DMS 273 treated with DMSO at 0.1 percent for 48 hours (cell line): ENCODE results near the gene GAGE2A.
"Not testable (repeated sequence)": the region's sequence is repeated elsewhere in the genome, so short reads cannot be mapped to it uniquely, and the experiment has no call there.

Experiments used
- DNase-seq: peaks from one replicate; lab custom pipeline; 2025; lab: John Stamatoyannopoulos, UW

Gene GAGE2A, protein sequence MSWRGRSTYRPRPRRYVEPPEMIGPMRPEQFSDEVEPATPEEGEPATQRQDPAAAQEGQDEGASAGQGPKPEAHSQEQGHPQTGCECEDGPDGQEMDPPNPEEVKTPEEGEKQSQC

DNA sequence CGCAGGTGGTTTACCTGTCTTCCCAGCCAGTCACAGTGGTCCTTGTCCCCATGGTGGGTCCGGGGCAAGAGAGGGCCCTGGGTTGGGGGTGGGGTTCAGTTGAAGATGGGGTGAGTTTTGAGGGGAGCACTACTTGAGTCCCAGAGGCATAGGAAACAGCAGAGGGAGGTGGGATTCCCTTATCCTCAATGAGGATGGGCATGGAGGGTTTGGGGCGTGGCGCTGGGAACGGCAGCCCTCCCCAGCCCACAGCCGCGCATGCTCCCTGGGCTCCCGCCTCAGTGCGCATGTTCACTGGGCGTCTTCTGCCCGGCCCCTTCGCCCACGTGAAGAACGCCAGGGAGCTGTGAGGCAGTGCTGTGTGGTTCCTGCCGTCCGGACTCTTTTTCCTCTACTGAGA, at the start of gene GAGE2A:
GAGE2A (plus strand) TSS at position 301 of the 400 bp plus-strand sequence. CDS start 1,155 bp downstream, outside the sequence.
- not testable (repeated sequence) for DNase-seq

DNA sequence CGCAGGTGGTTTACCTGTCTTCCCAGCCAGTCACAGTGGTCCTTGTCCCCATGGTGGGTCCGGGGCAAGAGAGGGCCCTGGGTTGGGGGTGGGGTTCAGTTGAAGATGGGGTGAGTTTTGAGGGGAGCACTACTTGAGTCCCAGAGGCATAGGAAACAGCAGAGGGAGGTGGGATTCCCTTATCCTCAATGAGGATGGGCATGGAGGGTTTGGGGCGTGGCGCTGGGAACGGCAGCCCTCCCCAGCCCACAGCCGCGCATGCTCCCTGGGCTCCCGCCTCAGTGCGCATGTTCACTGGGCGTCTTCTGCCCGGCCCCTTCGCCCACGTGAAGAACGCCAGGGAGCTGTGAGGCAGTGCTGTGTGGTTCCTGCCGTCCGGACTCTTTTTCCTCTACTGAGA, 47.9 kb upstream of the GAGE2A start, which contains the start of gene GAGE12D:
GAGE12D (plus strand) TSS at position 301 of the 400 bp plus-strand sequence. CDS start 1,155 bp downstream, outside the sequence.
- DNase-seq = not testable (repeated sequence)

DNA sequence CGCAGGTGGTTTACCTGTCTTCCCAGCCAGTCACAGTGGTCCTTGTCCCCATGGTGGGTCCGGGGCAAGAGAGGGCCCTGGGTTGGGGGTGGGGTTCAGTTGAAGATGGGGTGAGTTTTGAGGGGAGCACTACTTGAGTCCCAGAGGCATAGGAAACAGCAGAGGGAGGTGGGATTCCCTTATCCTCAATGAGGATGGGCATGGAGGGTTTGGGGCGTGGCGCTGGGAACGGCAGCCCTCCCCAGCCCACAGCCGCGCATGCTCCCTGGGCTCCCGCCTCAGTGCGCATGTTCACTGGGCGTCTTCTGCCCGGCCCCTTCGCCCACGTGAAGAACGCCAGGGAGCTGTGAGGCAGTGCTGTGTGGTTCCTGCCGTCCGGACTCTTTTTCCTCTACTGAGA, 38.3 kb upstream of the GAGE2A start, which contains the start of gene GAGE12E:
GAGE12E (plus strand) TSS at position 301 of the 400 bp plus-strand sequence. CDS start 1,155 bp downstream, outside the sequence.
- DNase-seq = not testable (repeated sequence)

DNA sequence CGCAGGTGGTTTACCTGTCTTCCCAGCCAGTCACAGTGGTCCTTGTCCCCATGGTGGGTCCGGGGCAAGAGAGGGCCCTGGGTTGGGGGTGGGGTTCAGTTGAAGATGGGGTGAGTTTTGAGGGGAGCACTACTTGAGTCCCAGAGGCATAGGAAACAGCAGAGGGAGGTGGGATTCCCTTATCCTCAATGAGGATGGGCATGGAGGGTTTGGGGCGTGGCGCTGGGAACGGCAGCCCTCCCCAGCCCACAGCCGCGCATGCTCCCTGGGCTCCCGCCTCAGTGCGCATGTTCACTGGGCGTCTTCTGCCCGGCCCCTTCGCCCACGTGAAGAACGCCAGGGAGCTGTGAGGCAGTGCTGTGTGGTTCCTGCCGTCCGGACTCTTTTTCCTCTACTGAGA, 28.8 kb upstream of the GAGE2A start, which contains the start of gene GAGE12F:
GAGE12F (plus strand) TSS at position 301 of the 400 bp plus-strand sequence. CDS start 1,155 bp downstream, outside the sequence.
- DNase-seq = not testable (repeated sequence)

DNA sequence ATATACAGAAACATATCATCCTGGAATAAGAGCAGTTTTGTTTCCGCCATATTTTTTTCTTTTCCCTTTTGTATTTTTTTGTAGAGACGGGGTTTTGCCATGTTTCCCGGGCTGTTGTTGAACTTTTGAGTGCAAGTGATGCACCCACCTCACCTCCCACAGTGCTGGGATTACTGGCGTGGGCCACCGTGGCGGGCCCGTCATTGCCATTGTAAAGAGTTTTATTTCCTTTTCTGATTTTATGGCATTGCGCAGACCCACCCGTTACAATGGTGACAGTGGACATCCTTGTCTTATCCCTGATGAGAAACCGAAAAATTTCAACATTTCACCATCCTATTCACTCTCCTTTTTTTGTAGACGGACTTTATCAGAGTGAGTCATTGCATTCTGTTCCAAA, 20.6 kb upstream of the GAGE2A start:
- DNase-seq = not testable (repeated sequence)

DNA sequence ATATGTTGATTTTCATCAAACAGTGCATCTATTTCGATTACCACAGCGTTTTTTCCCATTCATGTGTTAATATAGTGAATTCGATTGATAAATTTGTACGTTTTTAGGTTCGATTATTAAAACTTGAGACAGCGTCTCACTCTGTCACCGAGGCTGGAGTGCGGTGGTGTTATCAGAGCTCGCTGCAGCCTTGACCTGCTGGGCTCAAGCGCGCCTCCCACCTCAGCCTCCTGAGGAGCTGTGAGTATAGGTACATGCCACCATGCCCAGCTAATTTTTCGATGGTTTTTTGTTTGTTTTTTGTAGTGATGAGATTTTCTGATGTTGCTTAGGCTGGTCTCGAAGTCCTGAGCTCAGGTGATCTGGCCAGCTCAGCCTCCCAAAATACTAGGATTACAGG, 20.1 kb upstream of the GAGE2A start:
- not testable (repeated sequence) for DNase-seq

DNA sequence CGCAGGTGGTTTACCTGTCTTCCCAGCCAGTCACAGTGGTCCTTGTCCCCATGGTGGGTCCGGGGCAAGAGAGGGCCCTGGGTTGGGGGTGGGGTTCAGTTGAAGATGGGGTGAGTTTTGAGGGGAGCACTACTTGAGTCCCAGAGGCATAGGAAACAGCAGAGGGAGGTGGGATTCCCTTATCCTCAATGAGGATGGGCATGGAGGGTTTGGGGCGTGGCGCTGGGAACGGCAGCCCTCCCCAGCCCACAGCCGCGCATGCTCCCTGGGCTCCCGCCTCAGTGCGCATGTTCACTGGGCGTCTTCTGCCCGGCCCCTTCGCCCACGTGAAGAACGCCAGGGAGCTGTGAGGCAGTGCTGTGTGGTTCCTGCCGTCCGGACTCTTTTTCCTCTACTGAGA, 19.2 kb upstream of the GAGE2A start, which contains the start of gene GAGE12G:
GAGE12G (plus strand) TSS at position 301 of the 400 bp plus-strand sequence. CDS start 1,155 bp downstream, outside the sequence.
- DNase-seq = not testable (repeated sequence)

DNA sequence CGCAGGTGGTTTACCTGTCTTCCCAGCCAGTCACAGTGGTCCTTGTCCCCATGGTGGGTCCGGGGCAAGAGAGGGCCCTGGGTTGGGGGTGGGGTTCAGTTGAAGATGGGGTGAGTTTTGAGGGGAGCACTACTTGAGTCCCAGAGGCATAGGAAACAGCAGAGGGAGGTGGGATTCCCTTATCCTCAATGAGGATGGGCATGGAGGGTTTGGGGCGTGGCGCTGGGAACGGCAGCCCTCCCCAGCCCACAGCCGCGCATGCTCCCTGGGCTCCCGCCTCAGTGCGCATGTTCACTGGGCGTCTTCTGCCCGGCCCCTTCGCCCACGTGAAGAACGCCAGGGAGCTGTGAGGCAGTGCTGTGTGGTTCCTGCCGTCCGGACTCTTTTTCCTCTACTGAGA, 9.6 kb upstream of the GAGE2A start, which contains the start of gene GAGE12H:
GAGE12H (plus strand) TSS at position 301 of the 400 bp plus-strand sequence. CDS start 1,155 bp downstream, outside the sequence.
- DNase-seq = not testable (repeated sequence)

DNA sequence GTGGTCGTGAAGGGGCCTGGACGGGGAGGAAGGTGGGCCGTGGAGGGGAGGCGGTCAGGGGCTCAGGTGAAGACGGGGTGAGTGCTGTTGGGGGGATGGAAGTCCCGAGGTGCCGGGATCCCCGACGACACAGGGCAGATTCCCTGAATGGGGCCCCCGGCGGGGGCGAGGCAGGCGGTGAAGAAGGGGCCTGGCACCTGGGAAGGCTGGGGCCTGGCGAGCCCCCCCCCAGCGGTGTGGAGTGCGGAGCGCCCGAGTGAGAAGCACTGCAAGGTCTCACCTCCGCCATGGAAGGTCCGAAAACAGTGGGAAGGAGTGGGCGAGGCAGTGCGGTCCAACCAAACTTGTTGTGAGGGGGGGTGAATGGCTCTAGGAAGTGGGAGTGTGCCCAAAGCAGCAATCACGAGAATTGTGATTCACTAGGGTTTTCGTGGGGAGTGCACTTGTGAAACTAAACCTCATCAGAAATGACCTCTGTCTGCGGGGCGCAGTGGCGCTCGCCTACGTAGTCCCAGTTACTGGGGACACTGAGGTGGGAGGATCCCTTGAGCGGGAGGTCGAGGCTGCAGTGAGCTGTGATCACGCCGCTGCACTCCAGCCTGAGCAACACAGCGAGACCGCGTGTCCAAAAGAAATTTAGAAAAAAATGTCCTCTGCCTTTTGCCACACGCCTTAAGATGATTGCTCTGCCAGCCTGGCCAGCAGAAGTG, 628 bp downstream of the GAGE2A start:
- not testable (repeated sequence) for DNase-seq

DNA sequence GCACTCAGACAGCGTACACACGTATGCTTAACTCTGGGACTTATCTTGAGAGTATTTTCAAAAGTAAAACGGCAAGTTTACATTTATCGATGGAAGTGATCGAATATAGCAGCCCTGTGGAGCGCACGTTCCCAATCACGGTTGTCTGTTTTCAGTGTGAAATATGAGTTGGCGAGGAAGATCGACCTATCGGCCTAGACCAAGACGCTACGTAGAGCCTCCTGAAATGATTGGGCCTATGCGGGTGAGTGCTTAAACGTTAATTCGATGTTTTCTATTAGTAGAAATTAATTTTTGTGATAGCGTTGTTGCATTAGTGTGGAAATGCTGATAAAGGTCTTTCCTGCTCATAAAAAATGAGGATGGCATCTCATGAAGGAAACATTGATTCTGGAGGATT, 1.2 kb downstream of the GAGE2A start:
- not testable (repeated sequence) for DNase-seq

DNA sequence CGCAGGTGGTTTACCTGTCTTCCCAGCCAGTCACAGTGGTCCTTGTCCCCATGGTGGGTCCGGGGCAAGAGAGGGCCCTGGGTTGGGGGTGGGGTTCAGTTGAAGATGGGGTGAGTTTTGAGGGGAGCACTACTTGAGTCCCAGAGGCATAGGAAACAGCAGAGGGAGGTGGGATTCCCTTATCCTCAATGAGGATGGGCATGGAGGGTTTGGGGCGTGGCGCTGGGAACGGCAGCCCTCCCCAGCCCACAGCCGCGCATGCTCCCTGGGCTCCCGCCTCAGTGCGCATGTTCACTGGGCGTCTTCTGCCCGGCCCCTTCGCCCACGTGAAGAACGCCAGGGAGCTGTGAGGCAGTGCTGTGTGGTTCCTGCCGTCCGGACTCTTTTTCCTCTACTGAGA, 9.4 kb downstream of the GAGE2A start, which contains the start of gene GAGE1:
GAGE1 (plus strand) TSS at position 301 of the 400 bp plus-strand sequence. CDS start 1,155 bp downstream, outside the sequence.
- not testable (repeated sequence) for DNase-seq

DNA sequence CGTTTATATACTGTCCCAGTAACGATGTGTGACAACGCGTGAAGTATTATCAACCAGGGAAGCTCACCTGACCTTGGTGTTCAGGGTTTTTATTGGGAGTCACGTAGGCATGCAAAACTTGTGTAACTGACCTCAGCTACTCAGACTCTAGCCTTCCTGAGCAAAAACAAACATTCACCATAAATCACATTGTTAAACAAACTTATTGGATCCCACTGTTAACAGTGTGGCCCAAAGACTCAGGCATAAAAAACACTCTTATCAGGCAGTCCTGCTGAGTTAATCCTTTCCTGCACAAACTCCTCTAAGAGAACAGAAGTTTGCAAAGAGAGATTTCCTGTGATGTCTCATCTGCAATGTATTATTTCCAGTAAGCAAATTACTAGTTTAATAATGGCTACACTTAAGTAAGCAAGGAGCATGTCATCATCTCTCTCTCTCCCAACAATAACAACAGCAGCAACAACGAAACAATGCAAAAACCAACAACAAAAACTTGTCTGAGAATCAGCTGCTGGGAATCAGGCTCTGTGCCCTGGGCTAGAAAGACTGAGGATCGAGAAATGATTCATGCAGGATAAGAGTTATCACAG, 21.5 kb downstream of the GAGE2A start:
- no peak for DNase-seq

DNA sequence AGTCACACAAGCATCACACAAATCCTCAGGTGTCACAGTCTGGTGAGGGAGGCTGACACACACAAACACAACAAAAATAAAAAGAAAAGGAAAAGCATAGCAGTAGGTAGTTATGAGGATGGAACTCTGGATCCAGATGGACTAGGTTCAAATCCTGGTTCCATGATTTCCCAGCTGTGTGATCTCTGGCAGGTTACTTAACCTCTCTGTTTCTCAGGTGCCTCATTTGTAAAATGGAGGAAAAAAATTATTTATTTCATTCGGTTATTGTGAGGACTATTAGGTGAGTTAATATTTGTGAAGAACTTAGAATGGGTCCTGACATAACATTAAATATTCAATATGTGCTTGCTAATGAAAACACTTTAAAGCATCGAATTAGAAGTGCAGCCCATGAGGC, 29.3 kb downstream of the GAGE2A start:
- no peak for DNase-seq

DNA sequence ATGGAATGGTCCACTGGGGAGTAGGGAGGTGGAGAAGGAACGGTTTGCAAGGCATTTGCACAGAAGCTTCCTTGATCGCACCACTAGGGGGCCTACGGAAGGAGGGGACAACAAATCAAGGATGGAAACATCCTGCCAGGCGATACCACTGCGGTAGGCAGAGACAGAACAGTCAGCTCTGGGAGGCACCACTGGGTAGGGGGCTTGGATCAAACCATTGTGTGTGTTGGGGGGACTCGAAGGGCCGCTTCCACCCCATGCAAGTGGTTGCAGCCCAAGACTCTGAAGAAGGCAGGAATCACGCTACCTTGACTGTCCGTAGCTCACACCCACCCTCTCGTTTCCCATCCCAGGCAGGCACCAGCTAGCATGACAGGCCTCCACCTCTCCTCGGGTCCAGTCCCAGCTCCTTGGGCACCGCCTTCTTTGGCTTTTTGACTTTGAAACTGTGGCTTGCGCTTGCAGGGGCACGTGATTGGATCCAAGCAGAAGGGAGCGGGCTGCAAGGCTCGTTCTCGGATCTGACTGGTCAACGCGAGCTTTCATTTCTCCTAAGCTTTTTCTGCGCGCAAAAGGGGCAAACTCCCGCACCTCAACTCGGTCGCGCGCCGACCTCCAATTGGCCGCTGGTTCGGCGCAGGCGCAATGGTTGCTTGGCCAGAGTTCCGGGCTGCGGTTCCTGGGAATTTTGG, 37.9 kb downstream of the GAGE2A start:
- DNase-seq = no peak

DNA sequence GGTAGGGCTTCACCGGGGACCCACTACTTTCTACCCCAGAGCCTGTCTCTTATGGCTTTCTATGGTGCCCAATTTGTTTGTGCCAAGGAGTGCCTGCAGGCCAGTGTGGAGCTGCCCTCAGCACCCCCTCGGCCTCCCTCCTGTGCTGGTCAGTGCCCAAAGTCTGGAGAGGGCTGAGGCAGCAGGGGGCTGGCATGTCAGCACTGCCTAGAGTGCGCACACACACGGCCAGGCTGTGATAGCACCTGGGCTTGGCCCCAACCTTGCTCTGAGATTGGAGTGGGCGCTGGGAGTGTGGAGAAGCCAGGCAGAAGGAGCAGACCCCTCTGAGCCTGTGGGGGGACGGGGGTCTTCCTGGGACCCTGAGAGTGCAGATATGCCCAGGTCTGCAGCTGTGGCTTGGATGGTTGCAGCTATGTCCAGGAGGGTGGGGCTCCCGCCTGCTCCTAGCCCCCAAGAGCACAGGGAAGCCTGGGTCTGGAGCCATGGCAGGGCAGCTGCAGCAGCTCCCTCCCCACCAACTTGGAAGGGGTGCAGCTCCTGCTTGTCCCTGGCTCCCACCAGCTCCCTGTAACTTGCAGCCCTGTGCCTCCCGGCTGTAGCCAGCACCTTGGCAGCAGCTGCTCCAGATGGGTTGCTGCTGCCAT, 55.8 kb downstream of the GAGE2A start:
- no peak for DNase-seq
